Measurements from ENCODE around the gene PGRMC2.
"Not testable (repeated sequence)": the region's sequence is repeated elsewhere in the genome, so short reads cannot be mapped to it uniquely, and the experiment has no call there.

PGRMC2 gene

DNA sequence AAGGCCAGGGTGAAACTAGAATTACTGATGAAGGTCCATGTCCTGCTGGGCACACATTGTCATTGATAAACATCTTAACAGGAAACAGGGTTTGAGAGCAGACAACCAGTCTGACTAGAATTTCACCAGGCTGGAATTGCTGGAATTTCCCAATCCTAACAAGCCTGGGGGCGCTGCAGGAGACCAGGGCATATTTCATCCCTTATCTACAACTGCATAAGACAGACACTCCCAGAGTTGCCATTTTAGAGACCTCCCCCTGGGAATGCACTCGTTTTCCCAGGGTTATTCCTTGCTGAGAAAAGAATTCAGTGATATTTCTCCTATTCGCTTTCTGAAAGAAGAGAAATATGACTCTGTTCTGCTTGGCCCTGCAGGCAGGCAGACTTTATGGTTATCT is 22.1 kb downstream of the PGRMC2 start:
- not testable (repeated sequence) for DNase-seq

DNA sequence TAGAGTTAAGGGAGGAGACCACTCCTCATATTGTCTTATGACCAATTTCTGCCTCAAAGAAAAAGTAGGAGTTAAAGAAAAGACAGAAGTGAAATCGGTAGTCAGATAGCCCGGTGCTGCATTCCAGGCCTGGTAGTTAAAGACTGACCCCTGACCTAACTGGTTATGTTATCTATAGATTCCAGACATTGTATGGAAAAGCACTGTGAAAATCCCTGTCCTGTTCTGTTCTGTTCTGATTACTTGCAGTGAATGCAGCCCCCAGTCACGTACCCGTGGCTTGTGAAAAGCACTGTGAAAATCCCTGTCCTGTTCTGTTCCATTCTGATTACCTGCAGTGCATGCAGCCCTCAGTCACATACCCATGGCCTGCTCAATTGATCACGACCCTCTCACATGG is 27.7 kb downstream of the PGRMC2 start:
- peak; percentile 31 for DNase-seq

DNA sequence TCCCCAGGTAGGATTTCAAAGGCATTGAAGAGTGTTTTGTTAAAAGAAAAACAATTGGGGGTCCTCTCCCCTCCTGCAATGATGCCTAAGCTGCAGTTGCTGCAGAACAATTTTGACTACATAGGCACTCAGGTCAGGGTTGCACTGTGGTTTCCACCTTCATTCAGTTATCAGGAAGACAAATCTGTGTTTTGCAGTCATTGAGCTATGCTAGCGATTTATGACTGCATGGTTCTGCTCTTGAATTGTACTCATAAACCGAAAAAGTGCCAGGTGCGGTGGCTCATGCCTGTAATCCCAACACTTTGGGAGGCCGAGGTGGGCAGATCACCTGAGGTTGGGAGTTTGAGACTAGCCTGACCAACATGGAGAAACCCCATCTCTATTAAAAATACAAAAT is 29.4 kb downstream of the PGRMC2 start:
- not testable (repeated sequence) for DNase-seq

DNA sequence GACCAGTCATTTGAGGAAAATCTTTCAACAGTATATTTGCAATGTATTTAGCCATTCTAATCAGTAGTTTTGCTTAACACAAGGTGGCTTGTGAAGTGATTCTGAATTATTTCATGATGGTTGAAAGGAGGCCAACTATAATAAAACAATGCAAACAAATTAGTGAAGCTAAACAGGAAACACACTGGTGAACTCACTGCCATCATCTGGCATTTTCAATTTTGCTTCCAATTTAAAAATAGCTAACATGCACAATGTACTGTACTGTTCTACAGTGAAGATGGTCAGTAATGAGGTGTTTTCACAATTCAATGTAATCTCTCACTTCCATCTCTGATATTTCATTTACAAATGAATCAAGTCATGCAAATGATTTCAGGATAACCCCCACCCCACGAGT is 31.1 kb downstream of the PGRMC2 start:
- DNase-seq = no peak

DNA sequence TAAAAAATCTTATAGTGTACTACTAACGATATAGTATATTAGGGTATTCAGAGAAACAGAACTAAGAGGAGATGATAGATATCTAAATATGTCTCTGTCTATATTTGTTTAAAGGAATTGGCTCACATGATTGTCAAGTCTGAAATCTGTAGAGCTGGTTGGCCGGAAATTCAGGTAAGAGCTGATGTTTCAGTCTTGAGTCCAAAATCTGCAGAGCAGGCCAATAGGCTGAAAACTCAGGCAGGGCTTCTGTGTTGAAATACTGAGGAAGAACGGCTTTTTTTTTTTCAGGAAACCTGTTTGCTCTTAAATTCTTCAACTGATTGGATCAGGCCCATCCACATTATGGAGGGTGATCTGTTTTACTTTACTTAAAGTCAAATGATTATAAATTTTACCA is 31.7 kb downstream of the PGRMC2 start:
- no peak for DNase-seq

DNA sequence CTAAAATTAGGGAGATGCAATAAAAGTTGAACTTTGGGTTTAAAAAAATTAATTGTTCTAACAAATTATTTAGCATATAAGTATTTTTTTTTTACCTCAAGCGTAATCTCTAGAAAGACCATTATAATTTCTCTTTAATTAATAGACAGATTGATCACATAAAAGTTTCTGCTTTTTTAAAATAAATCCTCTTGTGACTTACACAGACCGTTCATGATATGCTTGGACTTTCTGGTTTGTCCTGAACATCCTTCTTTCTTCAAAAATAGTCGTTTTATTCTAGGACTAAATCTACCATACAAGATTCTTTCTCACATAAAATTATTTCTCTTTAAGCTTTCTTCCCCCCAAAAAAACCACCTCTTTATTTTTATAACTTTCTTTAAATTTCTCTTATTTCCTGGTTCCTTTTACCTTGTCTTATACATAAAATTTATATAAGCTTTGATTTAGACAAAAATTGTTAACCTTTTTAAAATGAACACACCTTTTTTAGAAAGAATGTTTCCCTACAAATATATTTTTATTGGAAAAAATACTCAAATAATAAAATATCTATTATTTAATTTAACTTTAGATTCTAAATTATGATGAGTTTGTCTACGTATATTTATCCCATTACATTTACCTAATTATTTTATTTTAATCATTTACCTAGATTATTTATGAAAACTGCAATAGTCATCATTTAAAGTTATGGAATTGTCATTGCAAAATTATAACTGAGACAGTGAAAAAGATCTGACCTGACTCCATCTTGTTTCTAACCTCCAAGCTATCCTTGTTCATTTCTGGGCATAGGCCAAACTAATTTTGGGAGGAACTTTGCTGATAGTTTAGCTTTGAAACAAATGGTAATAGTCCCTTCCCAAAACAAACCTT is 37.6 kb downstream of the PGRMC2 start:
- peak; percentile 43 for DNase-seq

DNA sequence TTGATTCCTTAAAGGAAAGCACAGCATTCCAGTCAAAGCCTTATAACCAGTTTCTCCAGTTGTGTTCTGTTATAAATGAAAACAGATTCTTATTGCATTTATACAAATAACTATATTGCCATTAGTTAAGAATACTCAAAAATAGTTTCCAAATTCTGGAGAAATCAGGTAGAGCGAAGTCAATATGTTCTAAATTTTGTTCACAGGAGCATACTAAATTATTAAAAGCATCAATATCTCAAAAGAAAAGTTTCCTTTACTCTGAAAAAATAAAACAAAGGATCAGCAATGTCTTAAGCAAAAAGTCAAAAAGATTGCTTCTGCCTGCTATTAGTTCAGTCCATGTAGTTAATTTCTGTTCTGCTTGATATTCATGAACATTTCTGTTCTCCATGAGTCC is 39.7 kb downstream of the PGRMC2 start:
- no peak for DNase-seq

DNA sequence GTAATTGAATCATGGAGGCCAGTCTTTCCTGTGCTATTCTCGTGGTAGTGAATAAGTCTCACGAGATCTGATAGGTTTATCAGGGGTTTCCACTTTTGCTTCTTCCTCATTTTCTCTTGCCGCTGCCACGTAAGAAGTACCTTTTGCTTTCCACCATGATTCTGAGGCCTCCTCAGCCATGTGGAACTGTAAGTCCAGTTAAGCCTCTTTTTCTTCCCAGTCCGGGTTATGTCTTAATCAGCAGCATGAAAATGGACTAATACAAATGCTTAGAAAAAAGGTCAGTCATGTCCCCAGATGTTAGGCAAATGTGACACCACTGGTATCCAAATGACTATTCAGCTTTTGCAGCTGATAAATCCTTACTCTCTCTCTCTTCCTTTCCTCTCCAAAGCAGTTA is 42.2 kb downstream of the PGRMC2 start:
- peak; percentile 48 for DNase-seq

DNA sequence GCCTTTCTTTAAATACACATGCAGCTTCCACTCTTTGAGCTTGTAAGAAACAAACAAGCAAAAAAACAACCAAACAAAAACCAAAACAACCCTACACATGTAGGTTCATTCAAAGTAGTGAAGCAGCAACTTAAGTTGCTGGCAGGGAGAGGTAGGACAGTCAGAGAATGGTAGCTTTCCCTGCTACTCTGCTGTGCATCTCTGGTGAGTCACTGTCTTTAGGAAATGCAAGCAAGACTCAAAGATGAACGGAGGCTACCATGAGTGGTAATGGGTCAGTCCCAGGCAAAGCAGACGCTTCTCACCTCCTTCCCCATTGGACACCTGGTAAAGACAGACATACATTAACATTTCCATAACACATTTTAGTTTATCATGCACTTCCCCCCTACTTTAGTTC is 43.2 kb downstream of the PGRMC2 start:
- no peak for DNase-seq

DNA sequence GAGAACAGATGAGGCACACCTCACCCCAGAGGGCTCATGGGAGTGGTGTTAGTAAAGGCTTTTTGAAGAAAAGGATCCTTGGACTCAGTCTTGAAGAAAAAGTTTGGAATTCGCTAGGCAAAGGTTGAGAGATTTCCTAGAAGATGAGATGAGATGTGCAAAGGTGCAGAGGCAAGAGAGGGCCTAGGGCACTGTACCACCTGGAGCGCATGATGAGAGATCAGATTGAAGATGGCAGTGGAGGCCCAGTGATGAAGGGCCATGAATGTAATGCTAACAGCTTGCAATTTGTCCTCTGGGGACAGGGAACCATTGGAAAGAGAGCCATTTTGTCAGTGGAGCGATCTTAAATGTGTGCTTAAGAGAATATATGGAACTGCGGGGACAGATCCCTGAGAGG is 45.0 kb downstream of the PGRMC2 start:
- DNase-seq = no peak

DNA sequence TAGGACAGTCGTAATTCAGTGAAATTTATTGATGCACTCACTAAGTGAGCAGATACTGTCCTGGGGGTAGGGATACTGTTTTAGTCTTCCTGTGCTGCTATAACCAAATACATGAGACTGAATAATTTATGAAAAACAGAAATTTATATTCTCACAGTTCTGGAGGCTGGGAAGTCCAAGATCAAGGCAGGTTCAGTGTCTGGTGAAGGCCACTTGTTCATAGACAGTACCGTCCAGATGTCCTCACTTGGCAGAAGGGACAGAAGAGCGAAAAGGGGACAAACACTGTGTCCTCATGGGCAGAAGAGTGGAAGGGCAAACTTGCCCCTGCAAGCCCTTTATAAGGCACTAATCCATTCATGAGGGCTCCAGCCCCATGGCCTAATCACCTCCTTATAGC is 45.6 kb downstream of the PGRMC2 start:
- DNase-seq = no peak

DNA sequence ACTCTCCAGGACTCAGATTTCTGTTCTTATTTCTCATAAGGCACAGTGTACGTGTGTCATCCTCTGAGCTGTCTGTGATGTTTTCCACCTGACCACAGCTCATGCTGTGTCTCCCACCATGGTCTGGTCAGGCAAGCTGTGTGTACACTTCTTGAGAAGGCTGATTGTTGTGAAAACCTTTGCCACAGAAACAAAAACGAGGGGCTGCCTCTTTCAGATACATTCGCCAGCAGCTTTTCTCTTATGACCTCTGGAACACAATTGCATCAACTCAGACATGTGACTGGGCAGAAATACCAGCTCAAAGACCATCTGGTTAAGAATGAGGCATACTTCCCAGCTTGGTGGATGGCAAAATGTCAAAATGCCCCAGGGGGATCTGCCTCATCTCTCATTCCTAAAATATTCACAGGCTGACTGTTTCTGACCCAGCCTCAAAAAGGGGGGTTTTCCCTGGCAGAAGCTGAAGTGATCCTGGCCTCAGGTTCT is 46.1 kb downstream of the PGRMC2 start:
- no peak for DNase-seq

DNA sequence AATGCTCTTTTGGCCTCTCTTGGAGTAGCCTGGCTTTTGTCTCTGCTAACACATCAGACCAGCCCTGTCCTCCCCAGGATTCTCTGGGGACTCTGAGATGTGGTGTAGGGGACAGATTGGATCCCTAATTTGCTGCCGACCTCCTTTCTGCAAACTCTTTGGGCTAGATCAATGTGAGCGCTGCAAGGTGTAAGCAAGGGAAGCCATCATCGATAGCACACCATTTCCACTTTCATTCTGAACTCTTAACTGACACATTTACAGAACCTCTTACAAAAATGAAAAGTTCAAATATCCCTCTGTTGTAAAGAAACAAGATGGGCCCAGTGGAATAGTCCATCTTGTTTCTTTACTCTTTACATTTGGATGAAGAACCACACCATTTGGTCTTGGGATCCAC is 46.6 kb downstream of the PGRMC2 start:
- no peak for DNase-seq

DNA sequence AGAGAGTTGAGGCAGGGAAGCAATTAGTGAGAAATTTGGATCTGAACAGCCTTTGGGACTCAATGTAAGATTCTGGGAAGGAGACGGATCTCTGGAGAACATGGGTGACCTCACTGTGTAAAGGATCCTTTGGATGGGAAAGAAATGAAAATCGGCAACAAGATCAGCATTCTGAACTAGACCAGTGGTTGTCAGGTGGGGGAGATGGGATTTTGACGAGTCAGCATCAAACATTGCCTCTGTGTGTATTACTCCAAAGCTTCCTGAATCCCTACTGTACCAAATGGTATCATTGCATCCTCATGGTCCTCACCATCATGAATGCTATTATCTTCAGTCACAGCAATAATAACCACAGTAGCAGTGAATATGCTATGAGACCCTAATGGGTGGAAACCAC is 52.8 kb downstream of the PGRMC2 start:
- DNase-seq = no peak

DNA sequence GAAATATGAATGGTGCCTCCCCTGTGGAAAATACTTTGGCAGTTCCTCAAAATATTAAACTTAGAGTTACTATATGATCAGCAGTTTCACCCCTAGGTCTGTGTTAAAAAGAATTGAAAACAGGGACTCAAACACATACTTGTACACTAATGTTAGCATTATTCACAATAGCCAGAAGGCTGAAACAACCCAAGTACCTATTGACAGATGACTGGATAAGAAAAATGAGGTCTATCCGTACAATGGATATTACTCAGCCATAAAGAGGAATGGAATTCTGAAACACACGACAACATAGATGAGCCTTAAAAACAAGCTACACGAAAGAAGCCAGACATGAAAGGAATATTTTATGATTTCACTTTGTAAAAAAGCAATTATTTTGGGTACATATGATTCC is 54.9 kb downstream of the PGRMC2 start:
- DNase-seq = no peak

DNA sequence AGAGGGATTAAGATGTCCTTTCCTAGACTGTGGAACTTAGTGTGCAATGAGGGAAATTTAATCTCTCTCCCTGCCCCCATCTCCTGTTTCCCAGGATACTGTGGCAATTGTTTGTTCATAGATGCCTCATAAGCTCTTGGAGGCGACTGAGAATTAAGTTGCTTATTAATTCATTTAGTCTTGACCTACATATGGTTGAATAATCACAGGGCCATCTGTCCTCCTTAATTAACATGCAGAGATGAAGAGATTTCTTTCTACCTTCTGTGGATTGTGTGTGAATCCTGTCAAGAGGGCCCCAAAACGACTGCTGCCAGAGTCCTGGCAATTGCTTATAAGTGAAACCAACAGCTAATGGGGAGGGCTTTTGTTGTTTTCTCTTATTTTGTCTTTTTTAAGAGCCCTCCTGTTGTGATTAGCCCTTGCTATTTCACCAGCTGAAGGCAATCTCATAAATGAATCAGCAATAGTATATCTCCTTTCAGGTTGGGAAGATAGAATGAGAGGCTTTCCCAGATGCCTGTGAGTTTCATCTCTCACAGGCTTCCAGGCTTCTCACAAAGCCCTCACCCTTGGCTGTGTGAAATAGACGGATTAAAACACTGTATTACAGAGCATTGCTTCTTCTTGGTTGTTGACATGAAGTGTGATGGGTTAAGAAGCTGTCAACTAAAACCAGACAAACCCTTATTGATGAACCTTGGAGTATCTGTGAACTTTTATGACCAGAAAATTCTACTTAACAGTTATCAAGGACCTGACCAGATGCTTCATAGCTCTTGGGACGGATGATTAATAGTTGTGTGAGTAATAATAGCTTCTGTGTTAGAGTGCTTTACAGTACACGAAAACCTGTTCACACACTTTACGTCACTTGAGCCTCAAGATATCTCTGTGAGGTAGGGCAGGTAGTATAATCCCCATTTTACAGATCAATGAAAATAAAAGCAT is 58.5 kb downstream of the PGRMC2 start:
- no peak for DNase-seq

DNA sequence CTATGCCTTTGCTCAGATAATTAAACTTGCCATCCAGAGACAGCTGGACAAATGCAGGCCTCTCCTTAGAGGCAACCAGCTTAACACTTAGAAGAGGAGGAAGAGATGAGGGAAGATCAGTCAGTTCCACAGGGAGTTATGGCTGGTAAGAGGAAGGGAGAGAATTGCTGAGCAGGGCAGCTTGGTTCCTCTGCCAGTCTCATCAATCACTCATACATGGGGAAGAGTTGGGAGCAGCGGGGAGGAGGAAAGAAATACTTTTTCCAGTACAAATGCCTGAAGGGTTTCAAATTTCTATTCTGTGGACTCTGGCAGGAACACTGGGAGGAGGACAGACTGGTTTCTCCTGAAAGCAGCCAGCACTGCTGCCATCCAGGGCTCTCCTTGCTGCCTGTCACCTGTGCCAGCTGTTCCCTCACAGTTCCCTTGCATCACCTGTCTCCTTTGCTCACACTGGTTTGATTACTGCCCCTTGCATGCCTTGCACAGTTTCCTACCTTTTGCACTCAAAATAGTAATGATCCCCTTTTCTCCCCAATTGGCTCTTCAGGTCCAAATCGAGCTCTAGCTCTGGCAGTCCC is 59.5 kb downstream of the PGRMC2 start:
- peak; percentile 4 for DNase-seq

DNA sequence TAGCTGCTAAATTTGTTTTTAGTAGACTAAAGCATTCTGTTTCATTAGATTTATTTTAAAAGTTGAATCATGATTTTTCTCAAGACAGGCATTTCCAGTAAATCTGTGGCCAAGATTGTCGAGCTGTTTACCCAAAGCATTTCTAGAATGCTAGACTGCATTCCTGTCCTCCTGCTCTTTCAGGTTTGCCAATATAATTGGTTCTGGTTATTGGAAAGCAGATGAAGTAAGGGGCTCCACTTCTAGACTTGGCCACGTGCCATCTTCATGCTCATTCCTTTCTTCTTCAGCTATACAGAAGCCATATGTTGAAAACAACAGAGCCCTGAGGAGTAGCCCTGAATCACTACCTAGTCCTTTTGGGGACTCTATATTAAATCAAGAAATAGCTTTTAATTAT is 62.5 kb downstream of the PGRMC2 start:
- no peak for DNase-seq

DNA sequence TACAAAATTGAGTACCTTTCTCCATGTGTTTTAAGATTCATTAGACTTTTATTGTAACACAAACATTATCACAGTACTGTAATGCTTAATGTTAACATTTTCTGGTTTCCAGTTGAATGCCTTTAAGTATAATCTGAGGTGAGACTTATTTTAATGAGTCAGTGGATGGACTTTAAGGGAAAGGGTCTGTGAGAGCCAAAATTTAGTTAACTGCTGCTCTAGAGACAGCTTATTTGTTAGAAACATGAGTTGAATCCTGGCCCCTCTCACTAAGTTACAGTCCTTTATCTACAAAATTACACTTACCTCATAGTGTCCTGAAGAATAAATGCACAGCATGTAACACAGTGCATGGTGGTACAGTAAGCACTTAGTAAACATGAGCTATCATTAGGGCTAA is 66.0 kb downstream of the PGRMC2 start:
- no peak for DNase-seq

DNA sequence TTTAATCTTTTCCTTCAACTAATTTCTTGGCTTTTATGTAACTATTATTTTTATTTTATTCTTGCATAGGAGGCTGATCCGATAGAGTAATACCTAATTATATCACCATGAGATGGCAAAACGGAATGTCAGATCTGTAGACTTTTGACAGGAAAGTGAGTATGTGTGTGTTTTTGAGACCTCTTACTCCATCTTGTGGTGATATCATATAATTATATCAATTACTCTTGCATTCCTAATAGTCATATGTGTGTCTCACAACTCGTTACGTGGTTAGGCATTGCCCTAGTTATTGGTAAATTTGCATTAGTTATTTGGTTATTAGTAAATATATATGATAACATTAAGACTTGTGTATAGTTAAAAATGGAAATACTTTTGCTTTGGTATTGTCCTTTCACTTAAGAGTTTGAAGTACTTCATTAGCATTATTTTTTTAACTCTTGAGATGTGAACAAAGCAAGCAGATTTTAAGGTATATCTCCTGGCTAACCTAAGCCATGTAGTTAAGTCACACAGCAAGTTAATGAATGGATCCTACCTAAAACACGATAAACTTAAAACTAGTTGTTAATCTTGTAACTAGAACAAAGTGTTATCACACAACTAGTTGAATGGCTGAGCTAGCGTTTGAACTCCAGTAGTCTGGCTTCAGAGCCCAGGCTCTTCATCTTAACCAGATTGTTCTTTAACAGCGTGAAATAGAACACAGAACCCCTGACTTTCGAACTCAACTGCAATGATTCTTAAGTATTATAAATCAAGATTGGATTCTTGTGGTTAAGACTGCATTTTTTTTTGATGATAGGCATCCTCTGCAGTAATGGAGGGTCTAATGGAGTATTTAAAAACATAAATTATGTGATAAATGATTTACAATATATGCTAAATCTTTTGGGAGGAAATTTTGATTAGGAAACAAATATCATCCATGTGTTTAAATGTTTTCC is 67.1 kb downstream of the PGRMC2 start:
- DNase-seq = peak; percentile 58

All from OCI-M1 (cell line).